ENCODE results near the gene CHCHD10. TPM values are rescaled to one million over a fixed set of nuclear protein-coding genes. Genes with fewer than 3 reads are reported as not detected.

The CHCHD10 gene
- total and polyA plus RNA-seq, 2 of the 13 experiments (the other 11 are each of a cell fraction or from before 2014, with no cell fraction given): 37.0 to 62.8 TPM

DNA sequence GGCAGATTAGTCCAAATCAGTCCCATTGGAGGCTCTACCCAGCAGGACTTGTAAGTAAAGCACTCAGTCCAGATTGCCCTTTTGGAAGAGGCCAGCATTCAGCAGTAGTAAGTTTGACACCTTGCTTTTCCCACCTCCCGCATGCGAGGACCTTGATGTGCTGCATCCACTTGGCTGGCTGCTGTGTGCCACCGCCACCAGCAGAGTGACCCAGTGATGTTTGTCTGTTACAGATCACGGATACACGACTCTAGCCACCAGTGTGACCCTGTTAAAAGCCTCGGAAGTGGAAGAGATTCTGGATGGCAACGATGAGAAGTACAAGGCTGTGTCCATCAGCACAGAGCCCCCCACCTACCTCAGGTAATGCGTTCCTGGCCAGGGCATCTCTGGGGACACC, 25.6 kb upstream of the CHCHD10 start:
- Histone ChIP-seq H4K20me1 (ENCODE audit: insufficient read depth, low read length) (peaks cover 16% of the 10 kb centered on the region; the same call in 1 of the 2 replicates), H3K9ac (ENCODE audit: insufficient read depth, low read depth, low read length) (no peak overlapping the region), H3K36me3 (replicated peaks in 1 of 2; ENCODE audit: control insufficient read depth in 1 of 2, insufficient read depth in 2 of 2, low read length in 2 of 2) (peaks cover 20 to 55% of the 10 kb centered on the region in 2 experiments), H3K27ac (ENCODE audit: extremely low read length, insufficient read depth, low read length) (no peak overlapping the region), H3K4me2 (ENCODE audit: low read depth, low read length) (no peak overlapping the region), H3K9me3 (ENCODE audit: low read length) (no peaks in the 10 kb centered on the region), H2AFZ (ENCODE audit: low read length) (no peak overlapping the region), H3K4me1 (ENCODE audit: insufficient read depth, low read length) (peaks cover 19% of the 10 kb centered on the region), H3K27me3 (ENCODE audit: control insufficient read depth in 1 of 2, insufficient read depth in 2 of 2, low read length in 2 of 2) (no peaks in the 10 kb centered on the region), H3K79me2 (ENCODE audit: insufficient read depth, low read length) (peaks cover 43% of the 10 kb centered on the region), H3K4me3 (replicated peaks in 1 of 3; ENCODE audit: insufficient read depth in 1 of 3, low read depth in 2 of 3, low read length in 3 of 3) (no peak overlapping the region)
- in situ Hi-C loops (cut with HindIII; ENCODE audit: extremely low pct_ligation_motif_present, low pct_unique_long_range_greater_than_20kb): no loop called here
- WGBS (ENCODE audit: low lambda C conversion rate): 100% methylated on average over 1 of the region's 8 CpGs
- FAIRE-seq (no peak), ATAC-seq (no peak), DNase-seq (ENCODE audit: low spot score) (no peak)
- intact Hi-C loops (cut with micrococcal nuclease; ENCODE audit: unreplicated experiment): no loop called here
- CTCF ChIA-PET (ENCODE audit: low intra/inter-chr PET ratio, low total read pairs): no interaction called here
- POLR2A ChIA-PET: interaction anchor here (1.4 kb wide), 1 partner anchor 19 kb away, joined by 5 read pairs; no protein-coding TSS in a partner anchor
- TF ChIP-seq, protein P1, sequence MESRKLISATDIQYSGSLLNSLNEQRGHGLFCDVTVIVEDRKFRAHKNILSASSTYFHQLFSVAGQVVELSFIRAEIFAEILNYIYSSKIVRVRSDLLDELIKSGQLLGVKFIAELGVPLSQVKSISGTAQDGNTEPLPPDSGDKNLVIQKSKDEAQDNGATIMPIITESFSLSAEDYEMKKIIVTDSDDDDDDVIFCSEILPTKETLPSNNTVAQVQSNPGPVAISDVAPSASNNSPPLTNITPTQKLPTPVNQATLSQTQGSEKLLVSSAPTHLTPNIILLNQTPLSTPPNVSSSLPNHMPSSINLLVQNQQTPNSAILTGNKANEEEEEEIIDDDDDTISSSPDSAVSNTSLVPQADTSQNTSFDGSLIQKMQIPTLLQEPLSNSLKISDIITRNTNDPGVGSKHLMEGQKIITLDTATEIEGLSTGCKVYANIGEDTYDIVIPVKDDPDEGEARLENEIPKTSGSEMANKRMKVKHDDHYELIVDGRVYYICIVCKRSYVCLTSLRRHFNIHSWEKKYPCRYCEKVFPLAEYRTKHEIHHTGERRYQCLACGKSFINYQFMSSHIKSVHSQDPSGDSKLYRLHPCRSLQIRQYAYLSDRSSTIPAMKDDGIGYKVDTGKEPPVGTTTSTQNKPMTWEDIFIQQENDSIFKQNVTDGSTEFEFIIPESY (CRISPR knock-in tag; IDR thresholded peaks at IDR 0.05): peak; percentile 99
- TF ChIP-seq MATR3 (CRISPR knock-in tag; IDR thresholded peaks at IDR 0.05): no peak
- no peak for TF ChIP-seq FOSL2 (CRISPR knock-in tag; IDR thresholded peaks at IDR 0.05)
- no peak for TF ChIP-seq HIVEP1 (CRISPR knock-in tag; IDR thresholded peaks at IDR 0.05)
- no peak for TF ChIP-seq IKZF1 (IDR thresholded peaks at IDR 0.05)
- TF ChIP-seq ARNTL (CRISPR knock-in tag; IDR thresholded peaks at IDR 0.05): no peak
- BruUV-seq (replicated peaks): no TSS peak
